ENCODE data around the gene ZRANB3.

DNA sequence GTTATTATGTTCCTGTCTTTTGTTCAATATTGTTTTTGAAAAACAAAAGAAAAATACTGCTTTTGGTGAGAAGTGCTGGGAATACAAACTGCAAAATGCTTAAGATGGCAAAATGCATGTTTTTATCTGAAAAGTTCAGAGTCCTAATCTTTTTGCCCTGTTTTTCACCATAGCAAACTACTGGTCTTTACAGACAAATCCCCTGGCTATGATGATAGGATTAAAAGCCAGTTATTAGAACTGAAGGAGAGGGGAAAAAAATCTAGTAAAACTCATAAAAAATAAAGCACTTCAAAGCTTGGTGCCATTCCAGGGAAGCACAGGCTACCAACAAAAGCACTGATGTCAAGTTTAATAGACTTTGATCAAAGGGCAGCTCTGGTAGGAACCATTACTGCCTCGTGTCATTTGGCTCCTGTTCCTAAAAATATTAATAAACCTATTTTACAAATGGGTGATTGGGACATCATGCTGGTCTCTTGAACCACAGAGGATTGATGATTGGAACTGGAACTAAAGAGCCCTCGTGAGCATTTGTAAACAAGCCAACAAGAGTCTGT is 284.2 kb downstream of the ZRANB3 start:
- no peak for TF ChIP-seq EZH2 (IDR thresholded peaks at IDR 0.05)
- TF ChIP-seq POLR2AphosphoS5 (IDR thresholded peaks at IDR 0.05; ENCODE audit: borderline replicate concordance, low read depth, low read length) = no peak
- no peak for TF ChIP-seq FOXP2 (optimal IDR thresholded peaks at IDR 0.05; ENCODE audit: control extremely low read depth, extremely low read length, insufficient read depth)
